ENCODE measurements around the gene PPP2R5C.

The PPP2R5C gene

GRCh38 chr14:101728367-101728742, 33.2 kb upstream of the PPP2R5C start:
- Histone ChIP-seq H3K36me3 (ENCODE audit: control insufficient read depth in 2 of 2, insufficient read depth in 1 of 2, low read length in 2 of 2) (no peaks in the 10 kb centered on the region), H3K4me1 (ENCODE audit: control insufficient read depth, insufficient read depth, low read length) (no peaks in the 10 kb centered on the region), H3K27ac (ENCODE audit: extremely low read depth, low read depth, low read length) (no peak overlapping the region), H3K4me3 (ENCODE audit: low read depth, low read length) (no peak overlapping the region), H3K9me3 (ENCODE audit: control insufficient read depth, insufficient read depth, low read depth, low read length) (no peaks in the 10 kb centered on the region)
- no peak for TF ChIP-seq ZNF26 (tag by site-specific recombination; IDR thresholded peaks at IDR 0.05)
- TF ChIP-seq ZNF660 (tag by site-specific recombination; IDR thresholded peaks at IDR 0.05): no peak
- TF ChIP-seq ZNF704 (tag by site-specific recombination; IDR thresholded peaks at IDR 0.05): no peak
- no peak for TF ChIP-seq ZNF16 (tag by site-specific recombination; IDR thresholded peaks at IDR 0.05; ENCODE audit: low read depth)
- no peak for TF ChIP-seq KLF9 (tag by site-specific recombination; IDR thresholded peaks at IDR 0.05; ENCODE audit: low read depth)
- TF ChIP-seq ZXDB (tag by site-specific recombination; IDR thresholded peaks at IDR 0.05): no peak
- TF ChIP-seq ZNF146 (tag by site-specific recombination; IDR thresholded peaks at IDR 0.05): no peak
- no peak for TF ChIP-seq ZNF561 (tag by site-specific recombination; IDR thresholded peaks at IDR 0.05; ENCODE audit: borderline replicate concordance)
- no peak for TF ChIP-seq ZNF596 (tag by site-specific recombination; IDR thresholded peaks at IDR 0.05)
- no peak for TF ChIP-seq ZSCAN5A (tag by site-specific recombination; IDR thresholded peaks at IDR 0.05)
- no peak for TF ChIP-seq ZNF175 (tag by site-specific recombination; IDR thresholded peaks at IDR 0.05)
- TF ChIP-seq ZNF302 (tag by site-specific recombination; IDR thresholded peaks at IDR 0.05; ENCODE audit: low read depth): no peak
- TF ChIP-seq ZNF76 (tag by site-specific recombination; IDR thresholded peaks at IDR 0.05; ENCODE audit: borderline replicate concordance, low read depth): no peak
- TF ChIP-seq, protein P1, sequence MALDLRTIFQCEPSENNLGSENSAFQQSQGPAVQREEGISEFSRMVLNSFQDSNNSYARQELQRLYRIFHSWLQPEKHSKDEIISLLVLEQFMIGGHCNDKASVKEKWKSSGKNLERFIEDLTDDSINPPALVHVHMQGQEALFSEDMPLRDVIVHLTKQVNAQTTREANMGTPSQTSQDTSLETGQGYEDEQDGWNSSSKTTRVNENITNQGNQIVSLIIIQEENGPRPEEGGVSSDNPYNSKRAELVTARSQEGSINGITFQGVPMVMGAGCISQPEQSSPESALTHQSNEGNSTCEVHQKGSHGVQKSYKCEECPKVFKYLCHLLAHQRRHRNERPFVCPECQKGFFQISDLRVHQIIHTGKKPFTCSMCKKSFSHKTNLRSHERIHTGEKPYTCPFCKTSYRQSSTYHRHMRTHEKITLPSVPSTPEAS (tag by site-specific recombination; IDR thresholded peaks at IDR 0.05): no peak
- TF ChIP-seq, protein P2, sequence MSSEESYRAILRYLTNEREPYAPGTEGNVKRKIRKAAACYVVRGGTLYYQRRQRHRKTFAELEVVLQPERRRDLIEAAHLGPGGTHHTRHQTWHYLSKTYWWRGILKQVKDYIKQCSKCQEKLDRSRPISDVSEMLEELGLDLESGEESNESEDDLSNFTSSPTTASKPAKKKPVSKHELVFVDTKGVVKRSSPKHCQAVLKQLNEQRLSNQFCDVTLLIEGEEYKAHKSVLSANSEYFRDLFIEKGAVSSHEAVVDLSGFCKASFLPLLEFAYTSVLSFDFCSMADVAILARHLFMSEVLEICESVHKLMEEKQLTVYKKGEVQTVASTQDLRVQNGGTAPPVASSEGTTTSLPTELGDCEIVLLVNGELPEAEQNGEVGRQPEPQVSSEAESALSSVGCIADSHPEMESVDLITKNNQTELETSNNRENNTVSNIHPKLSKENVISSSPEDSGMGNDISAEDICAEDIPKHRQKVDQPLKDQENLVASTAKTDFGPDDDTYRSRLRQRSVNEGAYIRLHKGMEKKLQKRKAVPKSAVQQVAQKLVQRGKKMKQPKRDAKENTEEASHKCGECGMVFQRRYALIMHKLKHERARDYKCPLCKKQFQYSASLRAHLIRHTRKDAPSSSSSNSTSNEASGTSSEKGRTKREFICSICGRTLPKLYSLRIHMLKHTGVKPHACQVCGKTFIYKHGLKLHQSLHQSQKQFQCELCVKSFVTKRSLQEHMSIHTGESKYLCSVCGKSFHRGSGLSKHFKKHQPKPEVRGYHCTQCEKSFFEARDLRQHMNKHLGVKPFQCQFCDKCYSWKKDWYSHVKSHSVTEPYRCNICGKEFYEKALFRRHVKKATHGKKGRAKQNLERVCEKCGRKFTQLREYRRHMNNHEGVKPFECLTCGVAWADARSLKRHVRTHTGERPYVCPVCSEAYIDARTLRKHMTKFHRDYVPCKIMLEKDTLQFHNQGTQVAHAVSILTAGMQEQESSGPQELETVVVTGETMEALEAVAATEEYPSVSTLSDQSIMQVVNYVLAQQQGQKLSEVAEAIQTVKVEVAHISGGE (tag by site-specific recombination; conservative IDR thresholded peaks at IDR 0.05; ENCODE audit: low read depth): no peak
- no peak for TF ChIP-seq YY1 (tag by site-specific recombination; IDR thresholded peaks at IDR 0.05)
- no peak for TF ChIP-seq REST (tag by site-specific recombination; IDR thresholded peaks at IDR 0.05)
- TF ChIP-seq ZNF621 (tag by site-specific recombination; IDR thresholded peaks at IDR 0.05): no peak
- no peak for TF ChIP-seq OVOL3 (tag by site-specific recombination; IDR thresholded peaks at IDR 0.05)
- ChIA-PET CTCF (no interaction called here), POLR2A (no interaction called here)

Data from HEK293 (cell line).